PC-3 (cell line): Measurements from ENCODE around the gene EEF1A2. TPM values are rescaled to one million over a fixed set of nuclear protein-coding genes. Genes with fewer than 3 reads are reported as not detected.
"Not testable (repeated sequence)": the region's sequence is repeated elsewhere in the genome, so short reads cannot be mapped to it uniquely, and the experiment has no call there.

Source experiments
- ATAC-seq: fragments of 200-7000 bp; cut with Tn5 transposase; 2 replicates; pipeline ENCODE4 v1.9.1; 2020; ENCODE audit warnings: mild to moderate bottlenecking, moderate library complexity
- BruUV-seq: library from RNA; stranded (reverse); fragments of 400-500 nt; replicated peaks from 2 replicates; lab custom pipeline; 2021; lab: Mats Ljungman, UMichigan
- CTCF ChIA-PET: fragments of 300-600 bp; sonication (Branson Sonifier 250); formaldehyde crosslinking; loops from one replicate; lab custom pipeline; 2022; ENCODE audit warnings: antibody characterized with exemption; lab: Charles Lee
- POLR2A ChIA-PET: fragments of 300-600 bp; sonication (Branson Sonifier 250); formaldehyde crosslinking; loops from one replicate; lab custom pipeline; 2022; ENCODE audit warnings: antibody characterized with exemption; ENCODE audit not compliant: unreplicated experiment; lab: Charles Lee
- DNase-seq: peaks from one replicate; pipeline ENCODE4 v3.0.0-alpha.2; 2015
- H2AFZ ChIP-seq: fragments of 300-600 bp; sonication (generic); 2 replicates; pipeline ENCODE4 v1.6.0; 2016; ENCODE audit warnings: antibody characterized with exemption, low read length
- H3F3A ChIP-seq: fragments of 300-600 bp; sonication (generic); one replicate; pipeline ENCODE4 v1.6.0; 2017; ENCODE audit warnings: antibody characterized with exemption, low read length, control low read depth, mild to moderate bottlenecking; ENCODE audit not compliant: unreplicated experiment
- H3K27ac ChIP-seq: fragments of 300-600 bp; sonication (generic); 2 replicates; pipeline ENCODE4 v1.5.1; 2016; ENCODE audit warnings: mild to moderate bottlenecking, low read length
- H3K27me3 ChIP-seq: fragments of 300-600 bp; sonication (generic); 2 replicates; pipeline ENCODE4 v1.6.1; 2016; ENCODE audit warnings: low read length, mixed read lengths
- H3K36me3 ChIP-seq: fragments of 300-600 bp; sonication (generic); 2 replicates; pipeline ENCODE4 v1.6.1; 2016; ENCODE audit warnings: low read depth, mixed run types, low read length, mixed read lengths
- H3K4me1 ChIP-seq: fragments of 300-600 bp; sonication (generic); 2 replicates; pipeline ENCODE4 v1.5.1; 2016; ENCODE audit warnings: low read length; ENCODE audit not compliant: insufficient read depth
- H3K4me2 ChIP-seq: fragments of 300-600 bp; sonication (generic); 2 replicates; pipeline ENCODE4 v1.6.0; 2016; ENCODE audit warnings: low read length
- H3K4me3 ChIP-seq: fragments of 300-600 bp; sonication (generic); 2 replicates; pipeline ENCODE4 v1.5.1; 2016; ENCODE audit warnings: mild to moderate bottlenecking, low read length, mixed read lengths
- H3K79me2 ChIP-seq: fragments of 300-600 bp; sonication (generic); 2 replicates; pipeline ENCODE4 v1.6.1; 2017; ENCODE audit warnings: low read length, mixed read lengths
- H3K9ac ChIP-seq: fragments of 300-600 bp; sonication (generic); 2 replicates; pipeline ENCODE4 v1.6.0; 2016; ENCODE audit warnings: mild to moderate bottlenecking, low read length
- H3K9me2 ChIP-seq: fragments of 300-600 bp; sonication (generic); replicated peaks from 2 replicates; pipeline ENCODE4 v1.6.1; 2016; ENCODE audit warnings: mixed run types, low read length, mixed read lengths
- H3K9me3 ChIP-seq: fragments of 300-600 bp; sonication (generic); 2 replicates; pipeline ENCODE4 v1.6.1; 2016; ENCODE audit warnings: low read length, mixed read lengths
- H4K20me1 ChIP-seq: fragments of 300-600 bp; sonication (generic); 2 replicates; pipeline ENCODE4 v1.6.1; 2016; ENCODE audit warnings: low read length, mixed read lengths
- CTCF ChIP-seq: fragments of 300-600 bp; sonication (generic); conservative IDR thresholded peaks from 2 replicates; pipeline ENCODE4 v1.5.1; 2017; ENCODE audit warnings: antibody characterized with exemption, low read depth, mild to moderate bottlenecking, low read length
- EZH2 ChIP-seq: fragments of 300-600 bp; sonication (generic); IDR thresholded peaks from one replicate; pipeline ENCODE4 v1.6.1; 2017; ENCODE audit warnings: antibody characterized with exemption, mild to moderate bottlenecking, low read length; ENCODE audit not compliant: unreplicated experiment
- EZH2phosphoT487 ChIP-seq: fragments of 300-600 bp; sonication (generic); IDR thresholded peaks from 2 replicates; pipeline ENCODE4 v1.6.1; 2018; ENCODE audit warnings: mild to moderate bottlenecking, antibody characterized with exemption, low read length, borderline replicate concordance
- intact Hi-C: fragments of 100-400 bp; cut with micrococcal nuclease; formaldehyde crosslinking; loops from 2 replicates; pipeline ENCODE4 v1.9.0; 2023
- total RNA-seq: library from RNA; depleted of rRNA; stranded (reverse); fragments of >200 nt; gene quantifications from 2 replicates; pipeline ENCODE4 v1.2.3, GENCODE V29; 2014

The EEF1A2 gene
- total RNA-seq, 1 experiment from 2014 or later, result 463 TPM

- H3K36me3 ChIP-seq, result peaks cover 12% of the 10 kb centered on the region
- no peaks in the 10 kb centered on the region for H3K27me3 ChIP-seq
- no peak overlapping the region for H3K27ac ChIP-seq
- TF ChIP-seq EZH2, result no peak
- no peak for TF ChIP-seq CTCF
- TF ChIP-seq EZH2phosphoT487, result no peak
- ChIA-PET POLR2A (interaction anchor here (0.6 kb wide), 2 partner anchors 11 to 25 kb away, joined by 3 read pairs; no protein-coding TSS in a partner anchor), CTCF (no interaction called here)
- H3K79me2 ChIP-seq, result peaks cover 21% of the 10 kb centered on the region
- no peak overlapping the region for H3K4me3 ChIP-seq
- intact Hi-C loops, result no loop called here
- DNase-seq, result no peak
- no peak overlapping the region for H3K9ac ChIP-seq
- H2AFZ ChIP-seq, result no peak overlapping the region
- H4K20me1 ChIP-seq, result peaks cover 15% of the 10 kb centered on the region
- H3K9me2 ChIP-seq, result no peaks in the 10 kb centered on the region
- peaks cover 13% of the 10 kb centered on the region for H3K4me1 ChIP-seq
- H3K9me3 ChIP-seq, result no peaks in the 10 kb centered on the region
- ATAC-seq, result no peak
- BruUV-seq, result no TSS peak
- H3K4me2 ChIP-seq, result no peak overlapping the region
- H3F3A ChIP-seq, result no peaks in the 10 kb centered on the region
Measured at GRCh38 chr20:63517376-63518309, 18.8 kb upstream of the EEF1A2 start.

GRCh38 chr20:63514520-63514919, 15.6 kb upstream of the EEF1A2 start:
- CTCF ChIA-PET, H3K4me3 ChIP-seq, POLR2A ChIA-PET, H3K36me3 ChIP-seq, H3K9me3 ChIP-seq, H3K9ac ChIP-seq, H3K9me2 ChIP-seq, DNase-seq, H3K27ac ChIP-seq, H4K20me1 ChIP-seq, H3K79me2 ChIP-seq, ATAC-seq, BruUV-seq, H3K27me3 ChIP-seq, H3K4me1 ChIP-seq, H3K4me2 ChIP-seq, intact Hi-C loops, H3F3A ChIP-seq, H2AFZ ChIP-seq: not testable (repeated sequence)

GRCh38 chr20:63513207-63513606, 14.3 kb upstream of the EEF1A2 start:
- H3K4me3 ChIP-seq, result no peak overlapping the region

More at GRCh38 chr20:63513207-63513606, 14.3 kb upstream of the EEF1A2 start:
- H3K27me3 ChIP-seq, result no peaks in the 10 kb centered on the region
- H3K9me2 ChIP-seq, result no peaks in the 10 kb centered on the region
- POLR2A ChIA-PET, result no interaction called here
- intact Hi-C loops, result no loop called here
- no peaks in the 10 kb centered on the region for H3K9me3 ChIP-seq
- no peak overlapping the region for H3K4me2 ChIP-seq
- H3K27ac ChIP-seq, result no peak overlapping the region
- H4K20me1 ChIP-seq, result no peaks in the 10 kb centered on the region
- H3K9ac ChIP-seq, result no peak overlapping the region
- no peaks in the 10 kb centered on the region for H3K36me3 ChIP-seq
- no peak for DNase-seq
- no peaks in the 10 kb centered on the region for H3K4me1 ChIP-seq
- H3F3A ChIP-seq, result no peaks in the 10 kb centered on the region
- no peak for ATAC-seq
- H3K79me2 ChIP-seq, result no peaks in the 10 kb centered on the region
- no peak overlapping the region for H2AFZ ChIP-seq
- CTCF ChIA-PET, result no interaction called here
- BruUV-seq, result no TSS peak
- no peak for TF ChIP-seq EZH2
- no peak for TF ChIP-seq EZH2phosphoT487
- TF ChIP-seq CTCF, result no peak
